ENCODE data around the gene CABP1.

GRCh38 chr12:120652656-120653435 is 12.4 kb downstream of the CABP1 start:
- TF ChIP-seq EZH2 (IDR thresholded peaks at IDR 0.05; ENCODE audit: borderline replicate concordance, low read depth, low read length, poor library complexity, severe bottlenecking) (no peak), CTCF (conservative IDR thresholded peaks at IDR 0.05; ENCODE audit: low read depth, low read length) (no peak)

Data from A673 (cell line).